Measurements from ENCODE around the gene SOCS1. TPM values are rescaled to one million over a fixed set of nuclear protein-coding genes. Genes with fewer than 3 reads are reported as not detected.

SOCS1 gene
- total RNA-seq, 1 donor from 2014 or later, result 1.6 TPM

DNA sequence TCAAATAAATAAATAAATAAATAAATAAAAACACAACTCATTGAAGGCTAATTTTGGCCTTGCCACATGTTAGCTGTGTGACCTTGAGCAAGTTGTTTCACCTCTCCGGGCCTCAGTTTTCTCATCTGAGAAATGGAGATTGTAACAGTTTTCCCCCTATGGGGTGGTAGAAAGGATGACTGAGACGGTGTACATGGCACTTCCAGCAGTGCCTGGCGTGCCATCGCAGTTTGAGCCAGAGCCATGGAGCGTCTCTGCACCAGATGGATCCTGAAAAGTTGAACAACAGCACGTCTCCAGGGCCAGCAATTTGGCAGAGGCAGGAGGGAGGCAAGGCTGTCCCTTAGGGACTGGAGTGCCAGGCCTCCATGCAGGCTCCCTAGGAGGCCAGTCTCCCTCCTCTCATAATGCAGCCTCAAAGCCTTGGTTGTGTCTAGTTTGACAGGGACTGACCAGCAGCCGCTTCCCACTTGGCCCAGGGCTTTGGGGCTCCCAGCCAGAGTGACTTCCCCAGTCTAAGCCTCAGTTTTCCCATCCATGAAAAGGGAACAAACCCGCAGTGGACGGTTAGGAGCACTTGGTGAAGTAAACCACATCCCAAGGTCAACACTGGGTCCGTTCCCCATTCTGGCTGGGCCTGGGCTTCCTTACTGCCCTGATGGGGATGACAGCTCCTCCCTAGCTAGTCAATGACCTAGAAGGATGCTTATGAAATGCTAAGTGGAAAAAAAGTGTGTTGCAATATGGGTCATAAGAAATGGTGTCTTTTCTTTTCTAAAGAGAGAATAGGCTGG, 19.3 kb downstream of the SOCS1 start:
- H3K4me2 ChIP-seq, result no peak overlapping the region
- H3K9ac ChIP-seq, result no peak overlapping the region
- no peaks in the 10 kb centered on the region for H3K36me3 ChIP-seq
- no peak overlapping the region for H3K27ac Mint-ChIP-seq
- no peaks in the 10 kb centered on the region for H3K36me3 Mint-ChIP-seq
- no peaks in the 10 kb centered on the region for H3K9me3 ChIP-seq (ENCODE audit: low read depth)
- peaks cover 5% of the 10 kb centered on the region for H3K27me3 Mint-ChIP-seq (ENCODE audit: insufficient read depth, low read depth)
- no peaks in the 10 kb centered on the region for H4K20me1 ChIP-seq (ENCODE audit: low read depth)
- DNase-seq (ENCODE audit: low spot score), result no peak
- H3K79me2 ChIP-seq (ENCODE audit: low read depth), result no peaks in the 10 kb centered on the region
- no peak overlapping the region for H3K27ac ChIP-seq
- no peaks in the 10 kb centered on the region for H3F3A ChIP-seq (ENCODE audit: low read depth)
- H3K4me3 ChIP-seq, result no peak overlapping the region
- TF ChIP-seq, protein P1, sequence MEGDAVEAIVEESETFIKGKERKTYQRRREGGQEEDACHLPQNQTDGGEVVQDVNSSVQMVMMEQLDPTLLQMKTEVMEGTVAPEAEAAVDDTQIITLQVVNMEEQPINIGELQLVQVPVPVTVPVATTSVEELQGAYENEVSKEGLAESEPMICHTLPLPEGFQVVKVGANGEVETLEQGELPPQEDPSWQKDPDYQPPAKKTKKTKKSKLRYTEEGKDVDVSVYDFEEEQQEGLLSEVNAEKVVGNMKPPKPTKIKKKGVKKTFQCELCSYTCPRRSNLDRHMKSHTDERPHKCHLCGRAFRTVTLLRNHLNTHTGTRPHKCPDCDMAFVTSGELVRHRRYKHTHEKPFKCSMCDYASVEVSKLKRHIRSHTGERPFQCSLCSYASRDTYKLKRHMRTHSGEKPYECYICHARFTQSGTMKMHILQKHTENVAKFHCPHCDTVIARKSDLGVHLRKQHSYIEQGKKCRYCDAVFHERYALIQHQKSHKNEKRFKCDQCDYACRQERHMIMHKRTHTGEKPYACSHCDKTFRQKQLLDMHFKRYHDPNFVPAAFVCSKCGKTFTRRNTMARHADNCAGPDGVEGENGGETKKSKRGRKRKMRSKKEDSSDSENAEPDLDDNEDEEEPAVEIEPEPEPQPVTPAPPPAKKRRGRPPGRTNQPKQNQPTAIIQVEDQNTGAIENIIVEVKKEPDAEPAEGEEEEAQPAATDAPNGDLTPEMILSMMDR (IDR thresholded peaks at IDR 0.05), result no peak
- TF ChIP-seq EZH2 (IDR thresholded peaks at IDR 0.05) (no peak), EZH2phosphoT487 (IDR thresholded peaks at IDR 0.05) (no peak)
- no peaks in the 10 kb centered on the region for H3K4me1 Mint-ChIP-seq
- no peaks in the 10 kb centered on the region for H3K9me3 Mint-ChIP-seq
- no peak overlapping the region for H2AFZ ChIP-seq (replicated peaks)
- no peaks in the 10 kb centered on the region for H3K27me3 ChIP-seq
- H3K4me3 Mint-ChIP-seq, result no peak overlapping the region
- no peaks in the 10 kb centered on the region for H3K4me1 ChIP-seq

DNA sequence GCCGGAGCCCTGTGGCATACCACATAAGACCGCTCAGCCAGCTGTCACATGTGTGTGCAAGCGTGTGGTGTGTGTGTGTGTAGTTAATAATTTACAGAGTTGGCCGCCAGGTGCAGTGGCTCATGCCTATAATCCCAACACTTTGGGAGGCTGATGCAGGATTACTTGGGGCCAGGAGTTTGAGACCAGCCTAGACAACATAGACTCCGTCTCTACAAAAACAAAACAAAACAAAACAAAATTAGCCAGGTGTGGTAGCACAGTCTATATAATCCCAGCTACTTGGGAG, 20.4 kb downstream of the SOCS1 start:
- DNase-seq (ENCODE audit: low spot score), result no peak
- peaks cover 2% of the 10 kb centered on the region for H3K4me1 Mint-ChIP-seq
- Histone ChIP-seq H3K36me3 (no peaks in the 10 kb centered on the region), H3K4me3 (no peak overlapping the region), H3K27me3 (no peaks in the 10 kb centered on the region), H3K4me2 (no peak overlapping the region), H4K20me1 (ENCODE audit: low read depth) (no peaks in the 10 kb centered on the region), H3K79me2 (ENCODE audit: low read depth) (no peaks in the 10 kb centered on the region), H3K27ac (no peak overlapping the region), H2AFZ (replicated peaks) (no peak overlapping the region), H3K9ac (no peak overlapping the region), H3K9me3 (ENCODE audit: low read depth) (no peaks in the 10 kb centered on the region), H3F3A (ENCODE audit: low read depth) (no peaks in the 10 kb centered on the region), H3K4me1 (no peaks in the 10 kb centered on the region)
- H3K27ac Mint-ChIP-seq, result no peak overlapping the region
- H3K27me3 Mint-ChIP-seq (ENCODE audit: insufficient read depth, low read depth), result peaks cover 5% of the 10 kb centered on the region
- H3K4me3 Mint-ChIP-seq, result no peak overlapping the region
- H3K9me3 Mint-ChIP-seq, result no peaks in the 10 kb centered on the region
- TF ChIP-seq EZH2 (IDR thresholded peaks at IDR 0.05), result no peak
- TF ChIP-seq EZH2phosphoT487 (IDR thresholded peaks at IDR 0.05), result no peak
- TF ChIP-seq, protein P1 (IDR thresholded peaks at IDR 0.05), result no peak
- no peaks in the 10 kb centered on the region for H3K36me3 Mint-ChIP-seq

DNA sequence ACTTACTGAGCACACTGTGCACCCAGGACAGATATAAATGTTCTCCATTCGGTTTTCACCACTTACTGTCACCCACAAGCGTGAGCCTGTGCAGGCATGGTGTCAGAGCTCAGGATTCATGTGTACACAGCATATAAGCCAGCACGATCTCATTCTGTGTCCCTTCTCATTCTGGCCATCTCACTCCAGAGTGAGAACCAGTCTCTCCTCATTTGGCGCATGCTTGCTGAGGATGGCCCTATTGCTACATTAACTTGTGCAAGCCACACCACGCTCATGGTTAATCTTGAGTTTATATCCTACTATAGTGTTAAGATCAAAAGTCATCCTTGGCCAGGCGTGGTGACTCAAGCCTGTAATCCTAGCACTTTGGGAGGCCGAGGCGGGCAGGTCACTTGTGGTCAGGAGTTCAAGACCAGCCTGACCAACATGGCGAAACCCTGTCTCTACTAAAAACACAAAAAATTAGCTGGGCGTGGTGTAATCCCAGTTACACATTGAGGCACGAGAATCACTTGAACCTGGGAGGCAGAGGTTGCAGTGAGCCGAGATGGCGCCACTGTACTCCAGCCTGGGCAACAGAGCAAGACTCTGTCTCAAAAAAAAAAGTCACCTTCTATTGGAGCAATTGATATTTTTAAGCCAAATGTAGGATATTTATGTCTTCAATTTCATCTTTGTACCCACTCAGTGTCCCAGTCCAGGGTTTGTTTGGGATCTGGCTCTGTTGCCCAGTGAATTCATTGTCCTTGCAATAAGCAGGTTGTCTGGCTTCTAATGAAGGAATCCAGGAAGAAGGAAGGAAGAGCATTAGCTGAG, 20.9 kb downstream of the SOCS1 start:
- no peak for DNase-seq (ENCODE audit: low spot score)
- no peak overlapping the region for H3K27ac Mint-ChIP-seq
- no peak overlapping the region for H3K4me3 Mint-ChIP-seq

More for the DNA sequence above, 20.9 kb downstream of the SOCS1 start:
- Histone ChIP-seq H2AFZ (replicated peaks) (no peak overlapping the region), H3K9ac (no peak overlapping the region), H3K79me2 (ENCODE audit: low read depth) (no peaks in the 10 kb centered on the region), H3K27me3 (no peaks in the 10 kb centered on the region), H3K4me1 (no peaks in the 10 kb centered on the region), H3K27ac (no peak overlapping the region), H3K36me3 (no peaks in the 10 kb centered on the region), H3K4me2 (no peak overlapping the region), H3F3A (ENCODE audit: low read depth) (no peaks in the 10 kb centered on the region), H3K9me3 (ENCODE audit: low read depth) (no peaks in the 10 kb centered on the region), H3K4me3 (no peak overlapping the region), H4K20me1 (ENCODE audit: low read depth) (no peaks in the 10 kb centered on the region)
- H3K9me3 Mint-ChIP-seq, result no peaks in the 10 kb centered on the region
- no peak for TF ChIP-seq EZH2 (IDR thresholded peaks at IDR 0.05)
- TF ChIP-seq EZH2phosphoT487 (IDR thresholded peaks at IDR 0.05), result no peak
- TF ChIP-seq, protein P1 (IDR thresholded peaks at IDR 0.05), result no peak
- H3K4me1 Mint-ChIP-seq, result peaks cover 2% of the 10 kb centered on the region
- H3K27me3 Mint-ChIP-seq (ENCODE audit: insufficient read depth, low read depth), result peaks cover 5% of the 10 kb centered on the region
- no peaks in the 10 kb centered on the region for H3K36me3 Mint-ChIP-seq

Measured in neural progenitor cell (in vitro differentiated cells).